ENCODE data around the gene ITPK1. TPM values are rescaled to one million over a fixed set of nuclear protein-coding genes. Genes with fewer than 3 reads are reported as not detected.

The ITPK1 gene
- total RNA-seq, 2 experiments from 2014 or later, result 63.7 to 71.0 TPM

GRCh38 chr14:92935446-92935845 lies 180.3 kb downstream of the ITPK1 start:
- H3K4me3 Mint-ChIP-seq, result no peak overlapping the region
- H3K36me3 Mint-ChIP-seq (ENCODE audit: low read depth), result no peaks in the 10 kb centered on the region
- POLR2A ChIA-PET, result no interaction called here
- CTCF ChIA-PET, result no interaction called here
- no peaks in the 10 kb centered on the region for H3K9me3 Mint-ChIP-seq
- no peaks in the 10 kb centered on the region for H3K4me1 Mint-ChIP-seq
- no peak overlapping the region for H3K27ac Mint-ChIP-seq
- H3K27me3 Mint-ChIP-seq, result no peaks in the 10 kb centered on the region
- no peak for DNase-seq

DNA sequence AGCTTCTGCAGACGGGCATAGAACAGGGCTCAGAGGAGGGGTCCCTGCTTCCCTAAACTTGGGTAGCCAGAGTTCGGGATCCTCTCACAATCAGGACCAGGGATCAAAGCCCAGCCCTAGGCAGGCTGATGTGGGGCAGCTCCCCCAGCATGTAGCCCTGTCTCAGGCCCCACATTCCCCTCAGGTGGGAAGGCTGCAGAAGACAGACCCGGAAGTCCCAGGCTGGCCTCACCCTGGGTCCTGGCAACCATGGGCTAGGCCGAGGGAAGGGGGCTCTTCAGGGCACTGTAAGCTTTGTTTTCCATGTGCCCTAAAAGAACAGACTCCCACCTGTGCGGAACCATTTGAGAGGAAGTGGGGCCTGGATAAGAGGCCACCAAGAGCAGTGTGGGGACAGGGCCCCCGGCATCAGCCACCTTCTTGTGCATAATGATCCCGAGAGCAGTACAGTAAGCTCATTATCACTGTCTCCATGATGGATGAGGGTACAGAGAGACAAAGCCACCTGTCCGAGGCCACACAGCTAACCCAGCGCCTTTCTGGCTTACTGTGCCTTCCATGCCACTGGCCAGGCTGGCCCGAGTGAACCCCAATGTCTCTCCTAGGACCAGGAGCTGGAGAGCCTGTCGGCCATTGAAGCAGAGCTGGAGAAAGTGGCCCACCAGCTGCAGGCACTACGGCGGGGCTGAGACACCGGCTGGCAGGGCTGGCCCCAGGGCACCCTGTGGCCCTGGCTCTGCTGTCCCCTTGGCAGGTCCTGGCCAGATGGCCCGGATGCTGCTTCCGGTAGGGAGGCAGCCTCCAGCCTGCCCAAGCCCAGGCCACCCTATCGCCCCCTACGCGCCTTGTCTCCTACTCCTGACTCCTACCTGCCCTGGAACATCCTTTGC lies 181.3 kb downstream of the ITPK1 start:
- Mint-ChIP-seq H3K9me3 (no peaks in the 10 kb centered on the region), H3K27me3 (no peaks in the 10 kb centered on the region), H3K27ac (no peak overlapping the region), H3K36me3 (ENCODE audit: low read depth) (no peaks in the 10 kb centered on the region), H3K4me3 (no peak overlapping the region), H3K4me1 (no peaks in the 10 kb centered on the region)
- no peak for DNase-seq
- POLR2A ChIA-PET, result no interaction called here
- CTCF ChIA-PET, result interaction anchor here (1.3 kb wide), 1 partner anchor 9 kb away, joined by 3 read pairs; no protein-coding TSS in a partner anchor

DNA sequence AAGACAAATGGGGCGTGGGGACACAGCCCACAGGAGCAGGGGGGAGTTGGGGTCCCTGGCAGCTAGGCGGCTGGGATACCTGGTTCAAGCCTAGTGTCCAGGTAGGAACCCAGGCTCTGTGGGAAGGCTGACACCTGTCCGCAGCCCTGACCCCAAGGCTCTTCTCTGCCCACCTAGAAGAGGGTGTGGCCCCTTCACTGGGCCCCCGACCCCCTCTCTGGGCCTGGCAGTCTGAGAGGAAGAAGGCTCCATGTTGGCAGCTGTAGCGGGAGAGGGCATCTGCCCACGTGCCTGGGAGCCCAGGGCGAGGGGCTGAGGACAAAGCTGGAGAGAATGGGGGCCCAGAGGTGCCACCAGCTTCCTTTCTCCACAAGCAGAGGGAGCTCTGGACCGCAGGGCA lies 182.2 kb downstream of the ITPK1 start:
- DNase-seq, result no peak
- ChIA-PET POLR2A (no interaction called here), CTCF (interaction anchor here (1.3 kb wide), 1 partner anchor 8 kb away, joined by 3 read pairs; no protein-coding TSS in a partner anchor)

DNA sequence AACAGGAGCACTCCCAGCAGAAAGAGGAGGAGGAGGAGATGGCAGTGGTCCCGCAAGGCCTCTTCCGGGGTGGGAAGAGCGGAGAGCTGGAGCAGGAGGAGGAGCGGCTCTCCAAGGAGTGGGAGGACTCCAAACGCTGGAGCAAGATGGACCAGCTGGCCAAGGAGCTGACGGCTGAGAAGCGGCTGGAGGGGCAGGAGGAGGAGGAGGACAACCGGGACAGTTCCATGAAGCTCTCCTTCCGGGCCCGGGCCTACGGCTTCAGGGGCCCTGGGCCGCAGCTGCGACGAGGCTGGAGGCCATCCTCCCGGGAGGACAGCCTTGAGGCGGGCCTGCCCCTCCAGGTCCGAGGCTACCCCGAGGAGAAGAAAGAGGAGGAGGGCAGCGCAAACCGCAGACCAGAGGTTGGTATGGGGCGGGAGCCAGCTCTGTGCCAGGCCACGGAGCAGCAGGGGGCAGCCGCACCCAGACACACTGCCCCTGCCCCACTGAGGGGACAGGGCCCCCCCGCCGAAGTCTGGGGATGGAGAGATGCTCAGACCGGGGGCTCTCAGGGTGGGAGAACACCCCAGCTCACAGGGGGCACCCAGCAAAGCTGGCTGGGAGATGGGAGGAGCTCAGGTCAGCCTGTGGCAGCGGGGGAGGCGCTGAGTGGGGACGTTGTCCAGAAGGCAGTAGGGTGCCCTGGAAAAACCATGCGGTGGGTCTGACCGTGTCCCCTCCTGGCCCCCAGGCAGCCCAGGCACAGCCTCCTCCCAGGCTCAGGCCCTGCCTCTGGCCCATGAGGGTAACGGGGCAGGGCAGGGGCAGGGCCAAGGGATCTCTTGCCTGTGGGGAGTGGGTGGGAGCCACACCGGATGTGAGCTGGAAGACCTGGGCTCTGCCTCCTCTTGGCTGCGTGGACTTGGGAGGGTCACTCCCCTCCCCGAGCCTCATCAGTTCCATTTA lies 183.0 kb downstream of the ITPK1 start:
- no peak for DNase-seq
- ChIA-PET POLR2A (no interaction called here), CTCF (interaction anchor here (1.3 kb wide), 1 partner anchor 7 kb away, joined by 3 read pairs; no protein-coding TSS in a partner anchor)
- H3K4me3 Mint-ChIP-seq, result no peak overlapping the region
- no peaks in the 10 kb centered on the region for H3K4me1 Mint-ChIP-seq
- no peaks in the 10 kb centered on the region for H3K27me3 Mint-ChIP-seq
- H3K9me3 Mint-ChIP-seq, result no peaks in the 10 kb centered on the region
- H3K27ac Mint-ChIP-seq, result no peak overlapping the region
- H3K36me3 Mint-ChIP-seq (ENCODE audit: low read depth), result no peaks in the 10 kb centered on the region

More for the DNA sequence above, 182.2 kb downstream of the ITPK1 start:
- Mint-ChIP-seq H3K27ac (no peak overlapping the region), H3K36me3 (ENCODE audit: low read depth) (no peaks in the 10 kb centered on the region), H3K4me1 (no peaks in the 10 kb centered on the region), H3K9me3 (no peaks in the 10 kb centered on the region), H3K27me3 (no peaks in the 10 kb centered on the region), H3K4me3 (no peak overlapping the region)

- no peak for DNase-seq
- no peak overlapping the region for H3K4me3 Mint-ChIP-seq
- H3K27me3 Mint-ChIP-seq, result no peaks in the 10 kb centered on the region
- H3K27ac Mint-ChIP-seq, result no peak overlapping the region
- POLR2A ChIA-PET, result no interaction called here
- no peaks in the 10 kb centered on the region for H3K4me1 Mint-ChIP-seq
- CTCF ChIA-PET, result no interaction called here
- H3K36me3 Mint-ChIP-seq (ENCODE audit: low read depth), result no peaks in the 10 kb centered on the region
- no peaks in the 10 kb centered on the region for H3K9me3 Mint-ChIP-seq
Observed at GRCh38 chr14:92931681-92932447, 183.9 kb downstream of the ITPK1 start.

DNA sequence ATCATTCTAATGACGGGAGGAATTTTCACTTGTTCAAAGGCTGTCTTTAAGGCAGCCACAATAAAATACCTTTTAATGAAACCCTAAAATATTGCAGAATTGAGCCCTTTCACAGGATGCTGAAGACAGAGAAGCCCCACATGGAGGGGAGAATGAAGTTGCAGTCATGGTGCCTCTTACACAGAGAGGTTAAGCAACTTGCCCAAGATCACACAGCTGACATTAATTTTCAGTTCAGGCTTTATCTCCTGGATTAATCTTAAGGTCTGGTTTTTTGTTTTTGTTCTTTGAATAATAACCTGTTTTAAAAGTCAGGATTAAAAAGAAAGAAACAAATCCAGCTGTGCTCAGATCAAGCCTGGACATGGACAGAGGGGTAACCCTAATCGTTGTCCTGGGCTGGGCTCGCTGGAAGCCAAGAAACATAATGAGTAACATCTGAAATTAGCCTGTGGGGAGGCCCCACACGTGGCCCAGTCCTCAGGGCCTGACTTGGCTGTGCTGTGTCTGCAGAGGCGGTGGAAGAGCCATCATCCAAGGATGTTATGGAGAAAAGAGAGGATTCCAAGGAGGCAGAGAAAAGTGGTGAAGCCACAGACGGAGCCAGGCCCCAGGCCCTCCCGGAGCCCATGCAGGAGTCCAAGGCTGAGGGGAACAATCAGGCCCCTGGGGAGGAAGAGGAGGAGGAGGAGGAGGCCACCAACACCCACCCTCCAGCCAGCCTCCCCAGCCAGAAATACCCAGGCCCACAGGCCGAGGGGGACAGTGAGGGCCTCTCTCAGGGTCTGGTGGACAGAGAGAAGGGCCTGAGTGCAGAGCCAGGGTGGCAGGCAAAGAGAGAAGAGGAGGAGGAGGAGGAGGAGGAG lies 184.8 kb downstream of the ITPK1 start:
- no peaks in the 10 kb centered on the region for H3K4me1 Mint-ChIP-seq
- H3K9me3 Mint-ChIP-seq, result no peaks in the 10 kb centered on the region
- ChIA-PET CTCF (interaction anchor here (1.2 kb wide), 1 partner anchor 21 kb away, joined by 3 read pairs; no protein-coding TSS in a partner anchor), POLR2A (no interaction called here)
- H3K36me3 Mint-ChIP-seq (ENCODE audit: low read depth), result no peaks in the 10 kb centered on the region
- H3K27me3 Mint-ChIP-seq, result no peaks in the 10 kb centered on the region
- DNase-seq, result no peak
- no peak overlapping the region for H3K27ac Mint-ChIP-seq
- no peak overlapping the region for H3K4me3 Mint-ChIP-seq

GRCh38 chr14:92929689-92930608 lies 185.8 kb downstream of the ITPK1 start:
- H3K4me1 Mint-ChIP-seq, result no peaks in the 10 kb centered on the region
- no peak for DNase-seq
- ChIA-PET CTCF (interaction anchor here (1.2 kb wide), 1 partner anchor 22 kb away, joined by 3 read pairs; no protein-coding TSS in a partner anchor), POLR2A (no interaction called here)
- H3K27me3 Mint-ChIP-seq, result peaks cover 1% of the 10 kb centered on the region
- H3K27ac Mint-ChIP-seq, result no peak overlapping the region
- no peak overlapping the region for H3K4me3 Mint-ChIP-seq
- no peaks in the 10 kb centered on the region for H3K36me3 Mint-ChIP-seq (ENCODE audit: low read depth)
- H3K9me3 Mint-ChIP-seq, result no peaks in the 10 kb centered on the region

- Mint-ChIP-seq H3K27ac (no peak overlapping the region), H3K36me3 (ENCODE audit: low read depth) (no peaks in the 10 kb centered on the region), H3K9me3 (no peaks in the 10 kb centered on the region), H3K27me3 (peaks cover 4% of the 10 kb centered on the region), H3K4me3 (no peak overlapping the region), H3K4me1 (no peaks in the 10 kb centered on the region)
- CTCF ChIA-PET, result no interaction called here
- DNase-seq, result no peak
- POLR2A ChIA-PET, result no interaction called here
Observed at GRCh38 chr14:92928961-92929688, 186.6 kb downstream of the ITPK1 start.

- POLR2A ChIA-PET, result no interaction called here
- CTCF ChIA-PET, result no interaction called here
- no peak overlapping the region for H3K4me3 Mint-ChIP-seq
- no peaks in the 10 kb centered on the region for H3K36me3 Mint-ChIP-seq (ENCODE audit: low read depth)
- no peaks in the 10 kb centered on the region for H3K9me3 Mint-ChIP-seq
- H3K27ac Mint-ChIP-seq, result no peak overlapping the region
- H3K27me3 Mint-ChIP-seq, result peaks cover 4% of the 10 kb centered on the region
- no peak for DNase-seq
- no peaks in the 10 kb centered on the region for H3K4me1 Mint-ChIP-seq
Observed at GRCh38 chr14:92928258-92928629, 187.5 kb downstream of the ITPK1 start.

GRCh38 chr14:92927349-92928257 lies 188.1 kb downstream of the ITPK1 start:
- ChIA-PET POLR2A (no interaction called here), CTCF (no interaction called here)
- H3K4me1 Mint-ChIP-seq, result no peaks in the 10 kb centered on the region
- peaks cover 5% of the 10 kb centered on the region for H3K27me3 Mint-ChIP-seq
- H3K4me3 Mint-ChIP-seq, result no peak overlapping the region
- no peak overlapping the region for H3K27ac Mint-ChIP-seq
- H3K36me3 Mint-ChIP-seq (ENCODE audit: low read depth), result no peaks in the 10 kb centered on the region
- no peaks in the 10 kb centered on the region for H3K9me3 Mint-ChIP-seq
- DNase-seq, result no peak

Data from activated CD4-positive, alpha-beta T cell treated with anti-CD3 and anti-CD28 coated beads, Interleukin-2, amount 10 ng/mL, durations not matched to agents 7 days and 5 days (primary cell).